Sigmoid colon (tissue), 4 donors: ENCODE results near the gene CALHM3.

ENCODE experiments used
- CTCF ChIP-seq, 4 experiments: fragments of 450-650 bp in 3 of 4; fragments of 200-600 bp in 1 of 4; IDR thresholded peaks; one replicate each; pipeline ENCODE4 v1.5.1; 2016 to 2019; ENCODE audit warnings: antibody characterized with exemption in 4 of 4, mild to moderate bottlenecking in 3 of 4, moderate library complexity in 2 of 4
- EP300 ChIP-seq, 4 donors: sonication (generic); formaldehyde crosslinking; IDR thresholded peaks; one replicate each; pipeline ENCODE4 v1.6.1; 2017; ENCODE audit warnings: antibody characterized with exemption in 4 of 4

GRCh38 chr10:103456074-103456660, 22.9 kb downstream of the CALHM3 start:
- TF ChIP-seq EP300 (IDR thresholded peaks at IDR 0.05): no peak
- TF ChIP-seq CTCF (IDR thresholded peaks at IDR 0.05): no peak
